Liver (tissue), 3 donors: ENCODE data around the gene CES1.

ENCODE experiments used
- ATF3 ChIP-seq: IDR thresholded peaks from 2 replicates; pipeline ENCODE4 v1.6.1; 2016; ENCODE audit warnings: antibody characterized with exemption
- CTCF ChIP-seq: fragments of 150-350 bp; IDR thresholded peaks from 2 replicates; pipeline ENCODE4 v1.5.1; 2017; ENCODE audit warnings: improper control_type of control experiment, low read depth, low read length; ENCODE audit not compliant: missing input control
- EGR1 ChIP-seq, 2 donors: IDR thresholded peaks; 2 replicates each; pipeline ENCODE4 v1.6.1; 2016 to 2018; ENCODE audit warnings: antibody characterized with exemption in 2 of 2, low read depth in 2 of 2
- FOXA1 ChIP-seq: IDR thresholded peaks from 2 replicates; pipeline ENCODE4 v1.6.1; 2016; ENCODE audit warnings: antibody characterized with exemption
- HNF4G ChIP-seq: IDR thresholded peaks from 2 replicates; pipeline ENCODE4 v1.6.1; 2016; ENCODE audit warnings: antibody characterized with exemption
- JUND ChIP-seq, 2 donors: IDR thresholded peaks; 2 replicates each; pipeline ENCODE4 v1.6.1; 2016; ENCODE audit warnings: antibody characterized with exemption in 2 of 2
- MAX ChIP-seq: IDR thresholded peaks from 2 replicates; pipeline ENCODE4 v1.6.1; 2016; ENCODE audit warnings: antibody characterized with exemption
- RAD21 ChIP-seq, 2 donors: IDR thresholded peaks; 2 replicates each; pipeline ENCODE4 v1.6.1; 2016; ENCODE audit warnings: antibody characterized with exemption in 2 of 2, mild to moderate bottlenecking in 2 of 2
- REST ChIP-seq: IDR thresholded peaks from 2 replicates; pipeline ENCODE4 v1.6.1; 2016; ENCODE audit warnings: antibody characterized with exemption, mild to moderate bottlenecking
- RXRA ChIP-seq, 2 donors: IDR thresholded peaks; 2 replicates each; pipeline ENCODE4 v1.6.1; 2017 to 2018; ENCODE audit warnings: antibody characterized with exemption in 2 of 2, mild to moderate bottlenecking in 1 of 2
- TAF1 ChIP-seq: conservative IDR thresholded peaks from 2 replicates; pipeline ENCODE4 v1.6.1; 2016; ENCODE audit warnings: antibody characterized with exemption, mild to moderate bottlenecking
- YY1 ChIP-seq: IDR thresholded peaks from 2 replicates; pipeline ENCODE4 v1.6.1; 2016; ENCODE audit warnings: antibody characterized with exemption, mild to moderate bottlenecking
- ZBTB33 ChIP-seq: IDR thresholded peaks from 2 replicates; pipeline ENCODE4 v1.6.1; 2016; ENCODE audit warnings: antibody characterized with exemption
- donor health status: healthy.
- donor health status: healthy.

GRCh38 chr16:55872130-55872529 lies 39.2 kb upstream of the CES1 start:
- TF ChIP-seq CTCF (no peak), REST (no peak), MAX (no peak), ZBTB33 (no peak), JUND (IDR thresholded peaks at IDR 0.05) (no peak), ATF3 (no peak), RXRA (IDR thresholded peaks at IDR 0.05) (no peak), RAD21 (IDR thresholded peaks at IDR 0.05) (no peak), FOXA1 (no peak), TAF1 (no peak), EGR1 (IDR thresholded peaks at IDR 0.05; ENCODE audit: low read depth in 2 of 2) (no peak), YY1 (no peak), HNF4G (no peak)
